Right renal pelvis (tissue), 4 donors: ENCODE measurements around the gene SYNGAP1. TPM values are rescaled to one million over a fixed set of nuclear protein-coding genes. Genes with fewer than 3 reads are reported as not detected.
"Not testable (repeated sequence)": the region's sequence is repeated elsewhere in the genome, so short reads cannot be mapped to it uniquely, and the experiment has no call there.

Experiments used
- DNase-seq, 4 donors: peaks; one replicate each; pipeline ENCODE4 v3.0.0-alpha.2; 2013; ENCODE audit warnings: low read depth in 4 of 4, low spot score in 3 of 4, missing footprints in 1 of 4
- polyA plus RNA-seq, 4 donors: library from polyadenylated mRNA; unstranded; fragments of 120-200 nt; gene quantifications; one replicate each; pipeline ENCODE4 v1.2.1, GENCODE V29; 2013; ENCODE audit not compliant: insufficient read length in 4 of 4

Gene SYNGAP1
- polyA plus RNA-seq, 4 donors = 25.8 to 33.9 (median 30.6) TPM

GRCh38 chr6:33399881-33400280 is 20.0 kb upstream of the SYNGAP1 start:
- DNase-seq = not testable (repeated sequence)

- DNase-seq = no peak
Measured at GRCh38 chr6:33404884-33405283, 15.0 kb upstream of the SYNGAP1 start.

DNA sequence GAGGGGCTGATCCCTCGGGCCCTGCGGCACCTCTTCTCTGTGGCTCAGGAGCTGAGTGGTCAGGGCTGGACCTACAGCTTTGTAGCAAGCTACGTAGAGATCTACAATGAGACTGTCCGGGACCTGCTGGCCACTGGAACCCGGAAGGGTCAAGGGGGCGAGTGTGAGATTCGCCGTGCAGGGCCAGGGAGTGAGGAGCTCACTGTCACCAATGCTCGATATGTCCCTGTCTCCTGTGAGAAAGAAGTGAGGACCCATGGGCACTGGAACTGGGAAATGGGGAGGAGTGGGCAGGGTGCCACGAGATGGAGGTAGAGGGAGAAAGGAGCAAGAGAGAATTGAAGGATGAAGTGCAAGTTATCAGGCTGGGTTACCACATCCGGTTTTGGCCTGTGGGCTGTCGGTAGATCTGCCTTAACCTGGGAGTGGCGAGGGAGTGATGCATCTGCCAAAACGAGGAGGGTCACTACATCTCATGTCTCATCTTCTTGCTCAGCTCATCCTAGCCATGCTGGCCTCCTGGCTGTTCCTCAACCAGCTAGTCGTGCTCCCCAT is 14.4 kb upstream of the SYNGAP1 start:
- DNase-seq = no peak

DNA sequence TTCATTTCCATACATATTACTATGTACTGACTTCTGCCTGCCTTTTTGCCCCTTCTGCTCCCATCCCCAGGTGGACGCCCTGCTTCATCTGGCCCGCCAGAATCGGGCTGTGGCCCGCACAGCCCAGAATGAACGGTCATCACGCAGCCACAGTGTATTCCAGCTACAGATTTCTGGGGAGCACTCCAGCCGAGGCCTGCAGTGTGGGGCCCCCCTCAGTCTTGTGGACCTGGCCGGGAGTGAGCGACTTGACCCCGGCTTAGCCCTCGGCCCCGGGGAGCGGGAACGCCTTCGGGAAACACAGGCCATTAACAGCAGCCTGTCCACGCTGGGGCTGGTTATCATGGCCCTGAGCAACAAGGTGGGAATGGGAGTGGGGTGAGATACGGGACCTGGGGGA is 13.7 kb upstream of the SYNGAP1 start:
- DNase-seq = no peak

GRCh38 chr6:33407132-33407718 is 12.6 kb upstream of the SYNGAP1 start:
- no peak for DNase-seq

DNA sequence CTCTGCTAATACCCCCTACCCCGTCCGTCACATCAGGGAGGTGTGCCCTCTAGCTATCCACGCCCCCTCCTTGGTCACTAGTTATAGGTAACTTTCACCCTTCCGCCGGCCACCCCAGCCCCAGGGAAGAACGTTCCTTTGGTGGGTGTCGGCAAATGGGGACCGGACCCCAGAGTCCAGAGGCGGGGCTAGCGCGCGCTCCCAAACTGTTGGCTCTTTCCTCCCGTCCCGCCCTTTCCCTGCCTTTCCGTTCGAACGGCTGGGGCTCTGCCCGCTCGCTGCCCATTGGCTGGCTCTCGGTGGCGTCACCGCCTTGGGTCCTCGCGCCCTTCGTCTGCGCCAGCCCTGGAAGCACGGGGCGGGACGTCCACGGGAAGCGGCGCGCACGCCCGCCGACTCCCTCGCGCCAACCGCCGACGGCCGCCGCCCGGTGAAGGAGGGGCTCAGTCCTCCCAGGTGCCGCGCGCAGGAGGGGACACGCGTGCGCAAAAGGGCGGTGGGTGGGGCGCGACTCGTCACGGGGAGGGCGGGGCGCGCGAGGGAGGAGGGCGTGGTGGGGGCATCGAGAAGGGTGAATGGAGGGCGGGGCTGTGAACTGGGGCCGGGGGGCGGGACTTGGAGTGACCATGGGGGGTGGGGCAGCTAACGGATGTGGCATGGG is 9.7 kb upstream of the SYNGAP1 start:
- peak; percentile 91 to 95 (median 94) for DNase-seq

DNA sequence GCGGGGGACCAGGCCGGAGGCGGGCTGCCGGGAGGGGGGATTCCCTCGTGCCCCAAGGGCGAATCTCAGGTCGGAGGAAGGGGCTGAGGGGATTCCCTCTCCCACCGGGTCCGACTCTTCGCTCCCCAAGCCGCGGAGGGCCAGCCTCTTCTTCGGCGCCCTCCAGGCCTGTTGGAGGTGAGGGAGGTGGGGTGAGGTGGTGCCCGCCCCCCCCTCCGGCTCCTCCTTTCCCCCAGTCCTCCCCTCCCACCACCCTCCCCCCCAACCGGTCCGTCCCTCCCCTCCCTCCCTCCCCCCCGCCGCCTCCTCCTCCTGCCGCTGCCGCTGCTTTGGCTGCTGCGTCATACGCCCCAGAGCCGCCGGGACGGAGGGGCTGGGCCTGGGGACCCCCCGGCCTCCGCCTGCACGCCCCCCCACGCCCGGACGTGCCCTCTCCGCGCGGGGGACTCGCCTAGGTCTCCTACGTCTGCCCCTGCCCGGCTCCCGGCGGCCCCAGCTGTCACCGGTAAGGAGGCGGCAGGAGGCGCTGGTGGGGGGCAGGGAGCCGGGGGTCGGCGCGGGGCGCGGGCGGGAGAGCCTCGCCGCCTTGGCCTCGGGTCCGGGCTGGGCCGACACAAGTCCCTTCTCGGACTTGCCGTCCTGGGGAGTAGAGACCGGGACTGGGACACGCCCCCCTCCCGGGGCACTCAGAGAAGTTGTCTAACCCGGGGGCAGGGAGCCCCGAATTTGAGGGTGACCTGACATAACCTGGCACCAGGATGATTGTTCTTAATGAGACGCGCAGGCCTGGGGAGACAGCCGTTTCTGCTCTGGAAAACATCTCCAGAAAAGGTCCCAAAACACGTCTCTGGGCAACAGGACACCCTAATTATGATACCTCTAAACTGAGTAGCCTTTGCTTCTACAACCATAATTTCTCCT is 8.9 kb upstream of the SYNGAP1 start, which contains the start of gene PHF1:
Gene PHF1, plus strand, starts transcription at position 304 of the 921 bp plus-strand sequence. CDS start 1,250 bp downstream, outside the sequence.
- peak in 1 of 4 donors; percentile 58 for DNase-seq

- no peak for DNase-seq
Measured at GRCh38 chr6:33411632-33412005, 8.2 kb upstream of the SYNGAP1 start.

DNA sequence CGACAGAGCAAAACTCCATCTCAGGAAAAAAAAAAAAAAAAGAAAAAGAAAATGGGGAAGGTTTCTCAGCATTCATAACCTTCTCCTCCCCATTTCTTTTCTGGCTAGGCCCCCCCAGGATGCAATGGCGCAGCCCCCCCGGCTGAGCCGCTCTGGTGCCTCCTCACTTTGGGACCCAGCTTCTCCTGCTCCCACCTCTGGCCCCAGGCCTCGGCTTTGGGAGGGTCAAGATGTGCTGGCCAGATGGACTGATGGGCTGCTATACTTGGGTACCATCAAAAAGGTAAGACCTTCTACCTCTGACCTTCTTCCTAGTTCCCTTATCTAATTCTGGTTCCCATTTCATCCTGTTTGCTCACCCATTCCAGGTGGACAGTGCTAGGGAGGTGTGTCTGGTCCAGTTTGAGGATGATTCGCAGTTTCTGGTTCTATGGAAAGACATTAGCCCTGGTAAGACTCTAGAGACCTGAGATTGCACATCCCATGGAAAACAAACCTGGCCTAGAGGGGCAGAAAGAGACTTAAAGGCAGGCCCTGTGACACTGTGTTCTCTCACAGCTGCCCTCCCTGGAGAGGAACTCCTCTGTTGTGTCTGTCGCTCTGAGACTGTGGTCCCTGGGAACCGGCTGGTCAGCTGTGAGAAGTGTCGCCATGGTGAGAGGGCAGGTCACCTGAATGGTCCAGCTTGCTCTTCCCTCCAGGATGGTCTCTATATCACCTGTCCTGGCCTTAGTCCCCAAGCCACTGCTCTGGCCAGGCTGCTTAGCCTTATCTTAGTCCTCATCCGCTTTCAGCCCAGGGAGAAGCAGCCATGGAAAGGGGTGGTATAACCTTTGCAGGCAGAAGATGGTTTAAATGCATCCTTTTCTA is 7.5 kb upstream of the SYNGAP1 start:
- no peak for DNase-seq

GRCh38 chr6:33413241-33414120 is 6.4 kb upstream of the SYNGAP1 start:
- DNase-seq = no peak

GRCh38 chr6:33414592-33415271 is 5.1 kb upstream of the SYNGAP1 start:
- no peak for DNase-seq

DNA sequence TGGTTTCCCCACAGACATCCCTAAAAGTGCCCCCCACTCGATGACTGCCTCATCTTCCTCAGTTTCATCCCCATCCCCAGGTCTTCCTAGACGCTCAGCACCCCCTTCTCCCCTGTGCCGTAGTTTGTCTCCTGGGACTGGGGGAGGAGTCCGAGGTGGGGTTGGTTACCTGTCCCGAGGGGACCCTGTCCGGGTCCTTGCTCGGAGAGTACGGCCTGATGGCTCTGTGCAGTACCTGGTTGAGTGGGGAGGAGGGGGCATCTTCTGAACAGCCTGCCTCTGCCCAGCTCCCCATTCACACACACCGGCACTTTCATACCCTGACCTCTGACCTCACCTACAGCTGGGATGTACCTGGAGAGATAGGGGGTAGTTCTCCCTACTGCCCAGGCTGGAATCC is 4.0 kb upstream of the SYNGAP1 start:
- no peak for DNase-seq

- DNase-seq = no peak
Measured at GRCh38 chr6:33416386-33417127, 3.3 kb upstream of the SYNGAP1 start.

- DNase-seq = no peak
Measured at GRCh38 chr6:33417128-33417902, 2.5 kb upstream of the SYNGAP1 start.

GRCh38 chr6:33417903-33418689 is 1.8 kb upstream of the SYNGAP1 start, which contains the start of gene CUTA:
CUTA (minus strand) TSS chr6:33418107; CDS start chr6:33418000, 107 bp downstream.
- DNase-seq = peak; percentile 96 to 99 (median 98)

- no peak for DNase-seq
Measured at GRCh38 chr6:33418690-33419291, 1.1 kb upstream of the SYNGAP1 start.
